ENCODE results near the gene C12orf54.

Gene C12orf54

GRCh38 chr12:48446161-48446776, 36.0 kb upstream of the C12orf54 start:
- no peak for TF ChIP-seq TCF12 (IDR thresholded peaks at IDR 0.05; ENCODE audit: low read depth)
- TF ChIP-seq CREB1 (IDR thresholded peaks at IDR 0.05; ENCODE audit: low read depth): no peak
- no peak for TF ChIP-seq REST (IDR thresholded peaks at IDR 0.05; ENCODE audit: low read depth)
- TF ChIP-seq RAD21 (IDR thresholded peaks at IDR 0.05; ENCODE audit: low read depth): no peak

- no peak for TF ChIP-seq TCF12 (IDR thresholded peaks at IDR 0.05; ENCODE audit: low read depth)
- no peak for TF ChIP-seq NFIC (IDR thresholded peaks at IDR 0.05)
- TF ChIP-seq RAD21 (IDR thresholded peaks at IDR 0.05; ENCODE audit: low read depth): no peak
- no peak for TF ChIP-seq ZBTB7A (IDR thresholded peaks at IDR 0.05; ENCODE audit: low read depth)
- TF ChIP-seq CREB1 (IDR thresholded peaks at IDR 0.05; ENCODE audit: low read depth): no peak
These were observed 34.5 kb upstream of the C12orf54 start for GRCh38 chr12:48447755-48448154.

GRCh38 chr12:48451372-48451771, 30.9 kb upstream of the C12orf54 start:
- TF ChIP-seq RAD21 (IDR thresholded peaks at IDR 0.05; ENCODE audit: low read depth): no peak
- TF ChIP-seq TCF12 (IDR thresholded peaks at IDR 0.05; ENCODE audit: low read depth): no peak
- no peak for TF ChIP-seq CREB1 (IDR thresholded peaks at IDR 0.05; ENCODE audit: low read depth)

GRCh38 chr12:48454667-48455066, 27.6 kb upstream of the C12orf54 start:
- TF ChIP-seq RAD21 (IDR thresholded peaks at IDR 0.05; ENCODE audit: low read depth) (peak; percentile 70), TEAD4 (IDR thresholded peaks at IDR 0.05) (no peak), EP300 (IDR thresholded peaks at IDR 0.05; ENCODE audit: borderline replicate concordance) (no peak), TAF1 (IDR thresholded peaks at IDR 0.05; ENCODE audit: low read depth) (no peak), REST (IDR thresholded peaks at IDR 0.05; ENCODE audit: low read depth) (no peak), CREB1 (IDR thresholded peaks at IDR 0.05; ENCODE audit: low read depth) (no peak), FOXM1 (IDR thresholded peaks at IDR 0.05; ENCODE audit: borderline replicate concordance, low read depth) (no peak)

- TF ChIP-seq CREB1 (IDR thresholded peaks at IDR 0.05; ENCODE audit: low read depth) (no peak), TEAD4 (IDR thresholded peaks at IDR 0.05) (no peak), EP300 (IDR thresholded peaks at IDR 0.05; ENCODE audit: borderline replicate concordance) (no peak), CEBPB (IDR thresholded peaks at IDR 0.05) (no peak), EGR1 (IDR thresholded peaks at IDR 0.05) (no peak), RAD21 (IDR thresholded peaks at IDR 0.05; ENCODE audit: low read depth) (no peak), YY1 (IDR thresholded peaks at IDR 0.05; ENCODE audit: low read depth) (no peak), TCF12 (IDR thresholded peaks at IDR 0.05; ENCODE audit: low read depth) (no peak), USF1 (IDR thresholded peaks at IDR 0.05) (no peak), ZBTB7A (IDR thresholded peaks at IDR 0.05; ENCODE audit: low read depth) (no peak), REST (IDR thresholded peaks at IDR 0.05; ENCODE audit: low read depth) (no peak)
These were observed 27.2 kb upstream of the C12orf54 start for GRCh38 chr12:48455116-48455515.

- no peak for TF ChIP-seq RAD21 (IDR thresholded peaks at IDR 0.05; ENCODE audit: low read depth)
- no peak for TF ChIP-seq EP300 (IDR thresholded peaks at IDR 0.05; ENCODE audit: borderline replicate concordance)
- no peak for TF ChIP-seq TAF1 (IDR thresholded peaks at IDR 0.05; ENCODE audit: low read depth)
- TF ChIP-seq NFIC (IDR thresholded peaks at IDR 0.05): no peak
These were observed 23.0 kb upstream of the C12orf54 start for GRCh38 chr12:48459259-48459658.
